Gastrocnemius medialis (tissue), 4 donors: Measurements from ENCODE around the gene ARHGEF17.

Experiments used
- POLR2A ChIP-seq, 2 donors: fragments of 450-650 bp; IDR thresholded peaks; one replicate each; pipeline ENCODE4 v1.6.1; 2017; ENCODE audit warnings: antibody characterized with exemption in 2 of 2, mild to moderate bottlenecking in 2 of 2, moderate library complexity in 2 of 2
- TF ChIP-seq, protein P1 (sequence below), 5 experiments: fragments of 450-650 bp in 3 of 5; fragments of 200-600 bp in 2 of 5; sonication (generic) in 2 of 5; IDR thresholded peaks in 4 of 5; conservative IDR thresholded peaks in 1 of 5; 1 replicate in 4 of 5; 2 replicates in 1 of 5; pipeline ENCODE4 v1.5.1; 2016 to 2019; ENCODE audit warnings: antibody characterized with exemption in 5 of 5, mild to moderate bottlenecking in 3 of 5, moderate library complexity in 3 of 5

- TF ChIP-seq, protein P1, sequence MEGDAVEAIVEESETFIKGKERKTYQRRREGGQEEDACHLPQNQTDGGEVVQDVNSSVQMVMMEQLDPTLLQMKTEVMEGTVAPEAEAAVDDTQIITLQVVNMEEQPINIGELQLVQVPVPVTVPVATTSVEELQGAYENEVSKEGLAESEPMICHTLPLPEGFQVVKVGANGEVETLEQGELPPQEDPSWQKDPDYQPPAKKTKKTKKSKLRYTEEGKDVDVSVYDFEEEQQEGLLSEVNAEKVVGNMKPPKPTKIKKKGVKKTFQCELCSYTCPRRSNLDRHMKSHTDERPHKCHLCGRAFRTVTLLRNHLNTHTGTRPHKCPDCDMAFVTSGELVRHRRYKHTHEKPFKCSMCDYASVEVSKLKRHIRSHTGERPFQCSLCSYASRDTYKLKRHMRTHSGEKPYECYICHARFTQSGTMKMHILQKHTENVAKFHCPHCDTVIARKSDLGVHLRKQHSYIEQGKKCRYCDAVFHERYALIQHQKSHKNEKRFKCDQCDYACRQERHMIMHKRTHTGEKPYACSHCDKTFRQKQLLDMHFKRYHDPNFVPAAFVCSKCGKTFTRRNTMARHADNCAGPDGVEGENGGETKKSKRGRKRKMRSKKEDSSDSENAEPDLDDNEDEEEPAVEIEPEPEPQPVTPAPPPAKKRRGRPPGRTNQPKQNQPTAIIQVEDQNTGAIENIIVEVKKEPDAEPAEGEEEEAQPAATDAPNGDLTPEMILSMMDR (IDR thresholded peaks at IDR 0.05 in 4 of 5, conservative IDR thresholded peaks at IDR 0.05 in 1 of 5): no peak
- TF ChIP-seq POLR2A (IDR thresholded peaks at IDR 0.05): no peak
Observed at GRCh38 chr11:73267122-73267846, 40.8 kb upstream of the ARHGEF17 start.
